Measurements from ENCODE around the gene OMA1.
A peak's percentile ranks its signal among the peaks of the same experiment; 100 is the strongest.
"Not testable (repeated sequence)": the region's sequence is repeated elsewhere in the genome, so short reads cannot be mapped to it uniquely, and the experiment has no call there.

Gene OMA1

GRCh38 chr1:58583496-58583895 lies 37.0 kb upstream of the OMA1 start:
- FAIRE-seq (no peak), DNase-seq (ENCODE audit: insufficient read length) (no peak)
- no peak for TF ChIP-seq POLR2AphosphoS5 (IDR thresholded peaks at IDR 0.05; ENCODE audit: low read depth, low read length)
- TF ChIP-seq POLR2A (IDR thresholded peaks at IDR 0.05; ENCODE audit: low read depth, low read length), result no peak
- TF ChIP-seq TAF1 (IDR thresholded peaks at IDR 0.05; ENCODE audit: borderline replicate concordance, low read depth, low read length), result no peak

- FAIRE-seq, result not testable (repeated sequence)
Measured at GRCh38 chr1:58582143-58582542, 35.6 kb upstream of the OMA1 start.

GRCh38 chr1:58581641-58582040 lies 35.1 kb upstream of the OMA1 start:
- TF ChIP-seq TAF1 (IDR thresholded peaks at IDR 0.05; ENCODE audit: borderline replicate concordance, low read depth, low read length) (no peak), POLR2A (IDR thresholded peaks at IDR 0.05; ENCODE audit: low read depth, low read length) (no peak), POLR2AphosphoS5 (IDR thresholded peaks at IDR 0.05; ENCODE audit: low read depth, low read length) (no peak)
- no peak for FAIRE-seq
- DNase-seq (ENCODE audit: insufficient read length), result no peak

More at GRCh38 chr1:58582143-58582542, 35.6 kb upstream of the OMA1 start:
- not testable (repeated sequence) for DNase-seq (ENCODE audit: insufficient read length)

GRCh38 chr1:58580186-58580585 lies 33.7 kb upstream of the OMA1 start:
- TF ChIP-seq TAF1 (IDR thresholded peaks at IDR 0.05; ENCODE audit: borderline replicate concordance, low read depth, low read length), result no peak
- FAIRE-seq (no peak), DNase-seq (ENCODE audit: insufficient read length) (no peak)

GRCh38 chr1:58577654-58578030 lies 31.1 kb upstream of the OMA1 start:
- TF ChIP-seq POLR2AphosphoS5 (IDR thresholded peaks at IDR 0.05; ENCODE audit: low read depth, low read length) (no peak), TAF1 (IDR thresholded peaks at IDR 0.05; ENCODE audit: borderline replicate concordance, low read depth, low read length) (no peak), POLR2A (IDR thresholded peaks at IDR 0.05; ENCODE audit: low read depth, low read length) (no peak)
- FAIRE-seq (no peak), DNase-seq (ENCODE audit: insufficient read length) (no peak)

GRCh38 chr1:58576727-58577653 lies 30.5 kb upstream of the OMA1 start, which contains the start of gene TACSTD2:
Gene TACSTD2, minus strand, starts transcription at chr1:58577252. Its CDS starts 96 bp downstream, at chr1:58577156.
- no peak for DNase-seq (ENCODE audit: insufficient read length)
- no peak for FAIRE-seq
- TF ChIP-seq POLR2A (IDR thresholded peaks at IDR 0.05; ENCODE audit: low read depth, low read length), result no peak
- no peak for TF ChIP-seq TAF1 (IDR thresholded peaks at IDR 0.05; ENCODE audit: borderline replicate concordance, low read depth, low read length)

GRCh38 chr1:58576325-58576726 lies 29.8 kb upstream of the OMA1 start:
- no peak for FAIRE-seq
- TF ChIP-seq POLR2A (IDR thresholded peaks at IDR 0.05; ENCODE audit: low read depth, low read length) (no peak), POLR2AphosphoS5 (IDR thresholded peaks at IDR 0.05; ENCODE audit: low read depth, low read length) (no peak), TAF1 (IDR thresholded peaks at IDR 0.05; ENCODE audit: borderline replicate concordance, low read depth, low read length) (no peak)
- no peak for DNase-seq (ENCODE audit: insufficient read length)

GRCh38 chr1:58575551-58576324 lies 29.2 kb upstream of the OMA1 start:
- FAIRE-seq, result no peak
- no peak for DNase-seq (ENCODE audit: insufficient read length)
- TF ChIP-seq TAF1 (IDR thresholded peaks at IDR 0.05; ENCODE audit: borderline replicate concordance, low read depth, low read length) (no peak), POLR2AphosphoS5 (IDR thresholded peaks at IDR 0.05; ENCODE audit: low read depth, low read length) (no peak), POLR2A (IDR thresholded peaks at IDR 0.05; ENCODE audit: low read depth, low read length) (no peak)

GRCh38 chr1:58574816-58575215 lies 28.3 kb upstream of the OMA1 start:
- DNase-seq (ENCODE audit: insufficient read length), result no peak
- TF ChIP-seq POLR2A (IDR thresholded peaks at IDR 0.05; ENCODE audit: low read depth, low read length) (no peak), TAF1 (IDR thresholded peaks at IDR 0.05; ENCODE audit: borderline replicate concordance, low read depth, low read length) (no peak), POLR2AphosphoS5 (IDR thresholded peaks at IDR 0.05; ENCODE audit: low read depth, low read length) (no peak)
- FAIRE-seq, result no peak

GRCh38 chr1:58573705-58574591 lies 27.4 kb upstream of the OMA1 start:
- DNase-seq (ENCODE audit: insufficient read length) (peak; percentile 48), FAIRE-seq (peak; percentile 98)
- TF ChIP-seq POLR2AphosphoS5 (IDR thresholded peaks at IDR 0.05; ENCODE audit: low read depth, low read length) (peak; percentile 85), POLR2A (IDR thresholded peaks at IDR 0.05; ENCODE audit: low read depth, low read length) (peak; percentile 73), TAF1 (IDR thresholded peaks at IDR 0.05; ENCODE audit: borderline replicate concordance, low read depth, low read length) (peak; percentile 39; the same call in 1 of the 2 replicates)

GRCh38 chr1:58573138-58573537 lies 26.6 kb upstream of the OMA1 start:
- peak; percentile 51 for FAIRE-seq
- no peak for TF ChIP-seq POLR2A (IDR thresholded peaks at IDR 0.05; ENCODE audit: low read depth, low read length)
- TF ChIP-seq POLR2AphosphoS5 (IDR thresholded peaks at IDR 0.05; ENCODE audit: low read depth, low read length), result no peak
- no peak for TF ChIP-seq TAF1 (IDR thresholded peaks at IDR 0.05; ENCODE audit: borderline replicate concordance, low read depth, low read length)
- no peak for DNase-seq (ENCODE audit: insufficient read length)
